KMS-11 (cell line): Measurements from ENCODE around the gene HNRNPDL.

ENCODE experiments used
- H2AFZ ChIP-seq: fragments of 200-600 bp; sonication (generic); 2 replicates; pipeline ENCODE4 v1.6.1; 2016; ENCODE audit warnings: antibody characterized with exemption, mixed run types, low read depth
- H3K27ac ChIP-seq: fragments of 200-600 bp; sonication (generic); 2 replicates; pipeline ENCODE4 v1.6.1; 2016; ENCODE audit warnings: mild to moderate bottlenecking, mixed run types
- H3K27me3 ChIP-seq: fragments of 200-600 bp; sonication (generic); 2 replicates; pipeline ENCODE4 v1.6.1; 2017; ENCODE audit warnings: mild to moderate bottlenecking, low read depth, mixed run types, moderate library complexity; ENCODE audit not compliant: insufficient read depth
- H3K36me3 ChIP-seq: fragments of 200-600 bp; sonication (generic); 2 replicates; pipeline ENCODE4 v1.6.1; 2017; ENCODE audit warnings: mild to moderate bottlenecking, mixed run types; ENCODE audit not compliant: insufficient read depth
- H3K4me1 ChIP-seq: fragments of 200-600 bp; sonication (generic); 2 replicates; pipeline ENCODE4 v1.6.1; 2016; ENCODE audit warnings: mild to moderate bottlenecking, low read depth, mixed run types; ENCODE audit not compliant: poor library complexity, severe bottlenecking
- H3K4me2 ChIP-seq: fragments of 200-600 bp; sonication (generic); 2 replicates; pipeline ENCODE4 v1.7.0; 2016; ENCODE audit warnings: mild to moderate bottlenecking, mixed run types
- H3K4me3 ChIP-seq: fragments of 200-600 bp; sonication (generic); IDR thresholded peaks from 2 replicates; pipeline ENCODE4 v1.6.1; 2017; ENCODE audit warnings: low read depth, low read length, mixed read lengths; ENCODE audit not compliant: insufficient read depth
- H3K79me2 ChIP-seq: fragments of 200-600 bp; sonication (generic); 2 replicates; pipeline ENCODE4 v1.6.1; 2016; ENCODE audit warnings: low read depth, mixed run types; ENCODE audit not compliant: insufficient read depth
- H3K9ac ChIP-seq: fragments of 200-600 bp; sonication (generic); 2 replicates; pipeline ENCODE4 v1.6.1; 2016; ENCODE audit warnings: mild to moderate bottlenecking, mixed run types
- H4K20me1 ChIP-seq: fragments of 200-600 bp; sonication (generic); 2 replicates; pipeline ENCODE4 v1.6.1; 2016; ENCODE audit warnings: mild to moderate bottlenecking, mixed run types; ENCODE audit not compliant: insufficient read depth
- TF ChIP-seq, protein P1 (sequence below): fragments of 200-600 bp; sonication (generic); conservative IDR thresholded peaks from 2 replicates; pipeline ENCODE4 v1.6.1; 2017; ENCODE audit warnings: low read depth, mild to moderate bottlenecking, antibody characterized with exemption, low read length, moderate library complexity, mixed read lengths

The HNRNPDL gene

DNA sequence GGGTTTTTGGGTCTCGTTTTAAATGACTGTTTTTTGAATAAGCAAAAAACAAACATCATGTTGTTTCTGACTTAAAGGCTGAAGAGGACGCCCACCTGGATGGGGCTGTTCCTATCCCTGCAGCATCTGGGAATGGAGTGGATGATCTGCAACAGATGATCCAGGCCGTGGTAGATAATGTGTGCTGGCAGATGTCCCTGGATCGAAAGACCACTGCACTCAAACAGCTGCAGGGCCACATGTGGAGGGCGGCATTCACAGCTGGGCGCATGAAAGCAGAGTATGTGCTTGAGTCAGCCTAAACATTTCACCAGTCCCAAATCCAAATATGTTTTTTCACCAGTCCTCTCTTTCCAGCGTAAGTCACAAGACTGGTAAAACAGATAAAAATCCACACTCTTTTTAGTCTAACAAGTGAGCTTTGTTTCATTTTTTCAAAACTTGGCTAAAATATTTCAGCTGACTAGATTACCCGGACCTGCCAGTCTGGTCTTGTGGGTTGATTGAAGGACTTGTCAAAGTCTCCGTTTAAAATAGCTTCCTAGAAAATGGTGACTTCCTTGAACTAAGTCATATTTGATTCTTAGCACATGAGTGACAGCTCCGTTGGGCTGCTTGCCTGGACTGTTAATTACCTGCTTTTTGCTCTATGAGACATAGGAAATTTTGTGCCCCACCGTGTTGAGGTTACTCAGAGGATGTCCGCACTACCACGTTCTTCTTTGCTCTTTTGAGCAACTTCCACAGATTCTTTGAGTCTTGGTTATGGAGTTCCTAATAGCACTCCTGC lies 20.9 kb upstream of the HNRNPDL start:
- no peaks in the 10 kb centered on the region; the same call in 1 of the 2 replicates for H3K36me3 ChIP-seq
- no peak overlapping the region for H2AFZ ChIP-seq
- H4K20me1 ChIP-seq: 0 out of 2 replicates have a peak, but pooled peaks cover 4% of the 10 kb centered on the region
- TF ChIP-seq, protein P1, sequence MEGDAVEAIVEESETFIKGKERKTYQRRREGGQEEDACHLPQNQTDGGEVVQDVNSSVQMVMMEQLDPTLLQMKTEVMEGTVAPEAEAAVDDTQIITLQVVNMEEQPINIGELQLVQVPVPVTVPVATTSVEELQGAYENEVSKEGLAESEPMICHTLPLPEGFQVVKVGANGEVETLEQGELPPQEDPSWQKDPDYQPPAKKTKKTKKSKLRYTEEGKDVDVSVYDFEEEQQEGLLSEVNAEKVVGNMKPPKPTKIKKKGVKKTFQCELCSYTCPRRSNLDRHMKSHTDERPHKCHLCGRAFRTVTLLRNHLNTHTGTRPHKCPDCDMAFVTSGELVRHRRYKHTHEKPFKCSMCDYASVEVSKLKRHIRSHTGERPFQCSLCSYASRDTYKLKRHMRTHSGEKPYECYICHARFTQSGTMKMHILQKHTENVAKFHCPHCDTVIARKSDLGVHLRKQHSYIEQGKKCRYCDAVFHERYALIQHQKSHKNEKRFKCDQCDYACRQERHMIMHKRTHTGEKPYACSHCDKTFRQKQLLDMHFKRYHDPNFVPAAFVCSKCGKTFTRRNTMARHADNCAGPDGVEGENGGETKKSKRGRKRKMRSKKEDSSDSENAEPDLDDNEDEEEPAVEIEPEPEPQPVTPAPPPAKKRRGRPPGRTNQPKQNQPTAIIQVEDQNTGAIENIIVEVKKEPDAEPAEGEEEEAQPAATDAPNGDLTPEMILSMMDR: no peak
- H3K4me2 ChIP-seq: no peak overlapping the region
- H3K27ac ChIP-seq: no peak overlapping the region
- no peaks in the 10 kb centered on the region for H3K27me3 ChIP-seq
- no peak overlapping the region for H3K9ac ChIP-seq
- no peak overlapping the region for H3K4me3 ChIP-seq
- H3K4me1 ChIP-seq: no peaks in the 10 kb centered on the region
- H3K79me2 ChIP-seq: peaks cover 11% of the 10 kb centered on the region; the same call in 1 of the 2 replicates

DNA sequence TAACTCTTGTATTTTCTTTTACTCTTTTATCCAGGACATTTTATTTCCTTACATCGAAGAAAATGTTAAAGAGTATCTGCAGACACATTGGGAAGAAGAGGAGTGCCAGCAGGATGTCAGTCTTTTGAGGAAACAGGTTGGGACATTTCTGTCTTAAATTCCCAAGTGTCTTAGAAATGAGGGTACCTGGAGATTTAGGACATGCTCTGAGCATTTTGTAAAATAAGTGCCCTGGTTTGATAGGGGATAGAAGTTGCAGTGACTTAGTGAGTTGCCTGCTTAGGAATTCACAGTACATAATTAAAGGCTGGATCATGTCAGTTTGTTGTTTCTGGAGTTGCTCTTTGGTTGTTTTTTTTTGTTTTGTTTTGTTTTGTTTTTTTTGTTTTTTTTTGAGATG lies 17.6 kb upstream of the HNRNPDL start:
- Histone ChIP-seq H2AFZ (no peak overlapping the region), H3K4me3 (no peak overlapping the region), H3K27ac (no peak overlapping the region), H3K36me3 (no peaks in the 10 kb centered on the region; the same call in 1 of the 2 replicates), H4K20me1 (0 out of 2 replicates have a peak, but pooled peaks cover 4% of the 10 kb centered on the region), H3K4me1 (no peaks in the 10 kb centered on the region), H3K27me3 (no peaks in the 10 kb centered on the region), H3K4me2 (no peak overlapping the region), H3K9ac (no peak overlapping the region), H3K79me2 (peaks cover 39% of the 10 kb centered on the region; the same call in 1 of the 2 replicates)
- TF ChIP-seq, protein P1: no peak

DNA sequence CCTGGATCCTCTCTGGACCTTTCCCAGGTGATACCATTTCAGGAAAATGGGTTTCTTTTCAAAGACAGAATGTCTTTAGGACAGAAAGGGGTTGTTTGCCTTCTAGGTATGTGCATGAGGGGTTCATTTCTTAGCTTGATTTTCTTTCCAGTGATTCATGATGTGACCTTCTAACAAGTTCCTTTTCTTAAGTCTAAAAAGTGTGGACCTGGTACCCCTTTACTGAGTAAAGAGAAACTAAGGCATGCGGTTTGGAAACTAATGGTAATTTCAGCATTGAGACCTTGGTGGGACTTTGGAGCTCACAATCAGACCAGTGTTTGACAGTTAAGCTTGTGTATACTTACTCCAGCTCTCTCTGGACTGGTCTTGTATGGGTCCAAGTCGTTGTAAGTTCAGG lies 8.8 kb upstream of the HNRNPDL start:
- H3K4me2 ChIP-seq: no peak overlapping the region
- H3K27ac ChIP-seq: no peak overlapping the region
- H3K9ac ChIP-seq: no peak overlapping the region
- peaks cover 9% of the 10 kb centered on the region; the same call in 1 of the 2 replicates for H3K36me3 ChIP-seq
- no peaks in the 10 kb centered on the region for H3K4me1 ChIP-seq
- TF ChIP-seq, protein P1: no peak
- no peaks in the 10 kb centered on the region for H3K27me3 ChIP-seq
- no peak overlapping the region for H2AFZ ChIP-seq
- peaks cover 21% of the 10 kb centered on the region for H4K20me1 ChIP-seq
- no peak overlapping the region for H3K4me3 ChIP-seq
- H3K79me2 ChIP-seq: peaks cover 96% of the 10 kb centered on the region

DNA sequence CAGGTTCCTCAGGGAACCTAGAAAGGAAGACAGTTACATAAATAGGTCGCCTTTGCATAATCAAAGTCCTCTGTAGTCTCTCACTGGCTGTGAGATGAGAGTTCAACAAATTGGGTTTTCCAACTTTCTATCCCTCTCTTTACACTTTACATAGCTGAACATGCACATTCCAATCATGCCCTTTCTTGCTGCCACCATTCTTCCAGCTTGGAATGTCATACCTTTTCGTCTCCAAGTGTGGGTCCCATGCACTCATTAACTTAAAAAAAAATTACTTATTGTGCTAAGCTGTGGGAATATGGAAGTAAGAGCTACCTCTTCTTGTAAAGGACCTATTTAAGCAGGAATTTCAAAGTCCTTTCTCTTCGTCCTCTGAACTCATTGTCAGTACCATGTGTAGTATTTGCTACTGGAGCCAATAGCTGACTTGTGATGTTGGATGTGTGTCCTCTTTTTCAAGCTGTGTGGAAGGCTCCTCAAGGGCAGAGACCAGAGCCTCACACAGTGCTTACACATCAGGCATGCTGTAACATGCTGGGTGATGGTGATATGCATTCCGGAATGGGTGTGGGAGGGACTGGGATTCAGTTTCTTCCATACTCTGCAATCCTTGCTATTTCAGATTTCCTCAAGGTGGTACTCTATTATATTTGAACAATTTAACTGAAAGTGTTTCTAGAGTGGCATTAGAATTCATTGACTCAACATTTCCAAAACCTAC lies 7.2 kb upstream of the HNRNPDL start:
- Histone ChIP-seq H3K4me1 (peaks cover 10% of the 10 kb centered on the region), H3K27me3 (no peaks in the 10 kb centered on the region), H3K36me3 (peaks cover 9% of the 10 kb centered on the region; the same call in 1 of the 2 replicates), H3K4me3 (no peak overlapping the region), H2AFZ (no peak overlapping the region), H3K4me2 (no peak overlapping the region), H3K79me2 (peaks cover 97% of the 10 kb centered on the region), H3K9ac (no peak overlapping the region), H3K27ac (no peak overlapping the region), H4K20me1 (peaks cover 16% of the 10 kb centered on the region)
- TF ChIP-seq, protein P1: no peak
